Fibroblast of gingiva (primary cell): ENCODE data around the gene C14orf132.

Experiments
- DNase-seq: peaks from one replicate; pipeline ENCODE4 v3.0.0-alpha.2; 2011; ENCODE audit warnings: low read depth

C14orf132 gene

GRCh38 chr14:96039633-96040311 lies 610 bp downstream of the C14orf132 start:
- DNase-seq: no peak

GRCh38 chr14:96040828-96041371 lies 1.7 kb downstream of the C14orf132 start:
- no peak for DNase-seq

GRCh38 chr14:96042248-96042930 lies 3.2 kb downstream of the C14orf132 start:
- peak; percentile 39 for DNase-seq

GRCh38 chr14:96046630-96047029 lies 7.5 kb downstream of the C14orf132 start:
- no peak for DNase-seq

- DNase-seq: no peak
Observed at GRCh38 chr14:96047101-96047500, 7.9 kb downstream of the C14orf132 start.

GRCh38 chr14:96049932-96050331 lies 10.8 kb downstream of the C14orf132 start:
- no peak for DNase-seq

- DNase-seq: no peak
Observed at GRCh38 chr14:96050482-96050881, 11.3 kb downstream of the C14orf132 start.

- no peak for DNase-seq
Observed at GRCh38 chr14:96051231-96051630, 12.1 kb downstream of the C14orf132 start.

- no peak for DNase-seq
Observed at GRCh38 chr14:96051642-96052540, 12.7 kb downstream of the C14orf132 start.

GRCh38 chr14:96052541-96053247 lies 13.5 kb downstream of the C14orf132 start:
- DNase-seq: no peak

GRCh38 chr14:96053248-96053599 lies 14.1 kb downstream of the C14orf132 start:
- no peak for DNase-seq

GRCh38 chr14:96053600-96054381 lies 14.6 kb downstream of the C14orf132 start:
- peak; percentile 89 for DNase-seq

- DNase-seq: no peak
Observed at GRCh38 chr14:96054661-96055060, 15.5 kb downstream of the C14orf132 start.

- DNase-seq: no peak
Observed at GRCh38 chr14:96055065-96055752, 16.0 kb downstream of the C14orf132 start.

GRCh38 chr14:96055753-96056508 lies 16.8 kb downstream of the C14orf132 start:
- DNase-seq: no peak

- DNase-seq: no peak
Observed at GRCh38 chr14:96056509-96057422, 17.6 kb downstream of the C14orf132 start.

- no peak for DNase-seq
Observed at GRCh38 chr14:96057738-96058137, 18.6 kb downstream of the C14orf132 start.

GRCh38 chr14:96058576-96059200 lies 19.5 kb downstream of the C14orf132 start:
- DNase-seq: no peak
